HL-60/S4 treated with phorbol 12-myristate 13-acetate at 8.2 ng/mL for 4 days and 3 days (cell line): ENCODE measurements around the gene NRG3.

Experiments used
- in situ Hi-C: fragments of 300-500 bp; cut with MboI; formaldehyde crosslinking; loops from 2 replicates; pipeline ENCODE4 v1.15.0; 2022; ENCODE audit warnings: low sequenced_read_pairs

NRG3 gene

GRCh38 chr10:82552267-82552666 is 677.3 kb downstream of the NRG3 start:
- in situ Hi-C loops = no loop called here

DNA sequence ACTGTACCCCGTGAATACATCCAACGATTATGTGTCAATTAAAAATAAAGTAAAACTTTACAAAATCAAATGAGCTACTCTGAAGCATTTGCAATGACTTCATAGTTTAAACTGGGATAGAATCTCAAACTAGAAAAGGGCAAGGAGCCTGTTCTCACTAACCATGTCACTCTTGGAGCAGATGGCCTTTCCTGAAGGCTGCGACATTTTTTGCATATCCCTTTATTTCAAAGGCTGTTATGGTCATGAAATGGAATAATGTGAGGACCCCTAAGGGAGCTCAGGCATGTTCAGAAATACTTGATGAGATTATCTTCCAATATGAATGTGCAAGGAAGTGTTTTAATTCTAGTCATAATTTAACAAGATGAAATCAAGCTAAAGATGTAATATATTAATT is 679.4 kb downstream of the NRG3 start:
- in situ Hi-C loops = no loop called here

GRCh38 chr10:82558014-82558607 is 683.1 kb downstream of the NRG3 start:
- in situ Hi-C loops = no loop called here

DNA sequence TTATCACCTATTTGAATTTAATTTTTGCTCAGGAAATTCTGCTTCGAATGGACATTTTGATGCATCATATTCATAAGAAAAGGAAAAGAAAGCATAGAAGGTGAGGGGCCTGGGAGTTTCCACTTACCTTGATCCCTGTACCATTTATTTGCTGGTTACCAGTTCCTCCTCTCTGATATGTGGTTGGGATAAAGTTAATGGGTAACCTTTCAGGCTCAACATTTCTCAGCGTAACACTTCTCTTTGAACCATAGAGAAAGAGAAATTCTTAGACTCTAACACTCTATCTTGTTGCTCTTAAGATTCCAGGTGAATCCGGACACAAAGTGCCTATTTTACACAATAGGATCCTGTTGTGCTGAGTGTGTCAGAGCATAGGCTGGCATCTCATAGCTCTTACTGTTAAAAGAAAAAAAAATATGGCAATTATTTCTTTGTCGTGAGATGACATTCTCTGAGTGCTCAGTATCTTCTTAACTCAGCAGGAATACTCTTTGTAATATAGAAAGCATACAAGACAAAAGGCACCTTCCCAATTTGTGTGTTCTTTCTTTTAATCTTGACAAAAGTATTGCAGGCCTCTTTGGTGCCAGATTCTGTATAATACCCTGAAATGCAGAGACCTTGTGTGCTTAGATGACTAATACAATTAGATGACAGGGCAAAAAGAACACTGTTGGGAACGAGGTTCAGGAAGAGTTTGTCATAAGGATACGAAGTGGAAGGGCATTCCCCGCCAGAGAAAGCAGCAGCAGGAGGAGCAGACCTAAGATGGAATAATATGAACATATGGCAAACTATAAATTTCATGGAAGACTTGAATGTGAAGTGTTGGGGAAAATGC is 689.6 kb downstream of the NRG3 start:
- in situ Hi-C loops = no loop called here

DNA sequence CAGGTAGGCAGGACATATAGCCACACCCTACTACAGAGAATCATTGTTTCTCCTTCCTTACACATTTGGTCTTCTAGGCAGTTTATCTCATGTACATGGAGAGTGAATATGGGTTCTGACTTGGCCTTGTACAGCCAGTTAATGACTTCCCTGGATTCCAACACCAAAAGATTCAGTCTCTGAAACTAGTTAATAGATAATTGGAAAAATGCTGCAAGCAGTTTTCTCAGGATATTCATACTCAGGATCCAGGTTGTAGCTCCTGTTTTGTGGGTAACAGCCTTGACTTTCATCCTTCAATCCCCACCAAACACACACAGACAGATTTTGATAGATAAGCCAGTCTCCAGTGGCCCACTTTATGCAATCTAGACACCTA is 690.2 kb downstream of the NRG3 start:
- in situ Hi-C loops = no loop called here

DNA sequence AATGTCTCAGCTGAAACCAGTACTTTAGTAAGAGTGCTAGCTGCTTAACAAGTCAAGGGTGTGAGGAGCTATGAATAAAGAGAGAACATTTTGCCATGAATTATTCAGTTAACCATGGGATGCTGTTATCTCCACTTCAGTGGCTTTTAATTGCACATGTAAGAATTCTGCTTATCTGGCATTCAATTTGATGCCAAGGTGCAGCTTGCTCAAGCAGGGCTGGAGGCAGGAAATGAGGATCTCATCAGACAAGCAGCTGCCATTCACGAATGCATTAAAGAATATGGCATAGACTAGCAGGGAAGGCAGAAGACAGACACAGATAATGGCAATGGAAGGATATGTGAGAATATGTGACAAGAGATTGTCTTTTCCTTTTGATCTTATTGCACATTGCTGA is 697.8 kb downstream of the NRG3 start:
- in situ Hi-C loops = no loop called here

- in situ Hi-C loops = no loop called here
Measured at GRCh38 chr10:82574081-82574480, 699.1 kb downstream of the NRG3 start.

DNA sequence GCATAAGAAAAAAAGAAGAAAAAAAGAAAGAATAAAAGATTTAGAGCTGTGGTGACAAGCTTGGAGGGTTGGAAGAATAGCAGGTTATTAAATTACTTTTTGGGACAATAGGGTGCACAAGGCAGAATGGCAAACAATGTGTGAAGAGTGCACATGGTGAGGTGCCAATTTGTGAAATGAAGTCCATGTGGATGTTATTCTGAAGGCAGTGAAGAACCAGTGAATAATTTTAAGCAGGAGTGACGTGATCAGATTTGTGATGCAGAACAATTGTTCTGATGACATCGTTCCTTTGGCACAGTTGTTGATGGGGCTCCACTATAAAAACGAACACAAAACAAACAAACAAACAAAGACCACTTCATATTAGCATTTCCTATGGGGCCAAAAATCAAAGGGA is 700.3 kb downstream of the NRG3 start:
- in situ Hi-C loops = no loop called here

DNA sequence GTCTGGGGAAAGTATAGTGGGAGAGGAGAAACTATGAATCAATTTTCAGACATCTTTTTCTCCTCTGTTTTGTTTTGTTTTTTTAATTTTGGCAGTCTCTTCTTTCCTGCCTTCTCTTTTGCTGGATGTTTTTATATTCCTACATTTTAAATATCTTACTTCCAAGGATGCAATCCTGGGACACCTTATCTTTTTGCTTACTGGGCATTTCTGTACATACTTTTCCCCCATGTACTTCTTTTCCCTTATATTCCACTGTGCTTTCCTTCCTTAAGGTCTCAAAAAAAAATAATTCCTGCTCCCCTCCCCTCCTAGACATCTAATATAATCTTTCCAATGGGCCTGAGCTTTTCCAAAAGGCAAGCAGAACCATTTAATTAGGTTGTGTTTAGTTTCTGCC is 701.1 kb downstream of the NRG3 start:
- in situ Hi-C loops = no loop called here

DNA sequence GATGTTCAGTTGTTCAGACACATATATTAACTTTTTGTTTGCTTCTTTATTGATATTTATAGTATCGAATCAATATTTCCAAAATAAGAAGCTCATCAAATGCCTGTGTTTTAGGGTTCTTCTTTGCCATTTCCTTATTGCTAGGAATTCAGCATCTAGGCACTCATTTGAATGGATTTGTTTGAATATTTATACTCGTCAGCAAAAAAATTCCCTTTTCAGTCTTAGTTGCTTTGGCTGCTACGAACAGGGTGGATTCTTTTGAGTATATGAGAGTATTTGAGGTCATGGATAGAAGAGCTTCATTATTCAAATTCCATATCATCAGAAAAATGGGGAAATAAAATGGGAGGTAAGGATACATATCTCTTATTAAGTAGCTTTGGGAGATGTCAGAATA is 706.9 kb downstream of the NRG3 start:
- in situ Hi-C loops = no loop called here

- in situ Hi-C loops = no loop called here
Measured at GRCh38 chr10:82591421-82591820, 716.4 kb downstream of the NRG3 start.

DNA sequence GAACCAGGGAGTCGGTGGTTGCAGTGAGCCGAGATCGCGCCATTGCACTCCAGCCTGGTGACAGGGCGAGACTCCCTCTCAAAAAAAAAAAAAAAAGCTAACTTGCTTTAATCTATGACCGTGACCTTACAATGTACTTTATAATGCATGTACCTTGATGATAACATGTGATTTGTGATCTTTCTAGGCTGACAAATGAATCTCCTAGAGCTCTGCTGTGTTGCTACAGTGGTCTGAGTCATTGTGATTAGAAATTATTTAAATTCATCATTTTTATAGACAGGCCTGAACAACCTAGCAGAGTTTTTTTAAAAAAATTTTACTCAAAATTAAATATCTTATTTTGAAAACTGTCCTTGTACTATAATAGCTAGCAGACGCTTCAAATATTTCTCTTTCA is 722.8 kb downstream of the NRG3 start:
- in situ Hi-C loops = no loop called here

DNA sequence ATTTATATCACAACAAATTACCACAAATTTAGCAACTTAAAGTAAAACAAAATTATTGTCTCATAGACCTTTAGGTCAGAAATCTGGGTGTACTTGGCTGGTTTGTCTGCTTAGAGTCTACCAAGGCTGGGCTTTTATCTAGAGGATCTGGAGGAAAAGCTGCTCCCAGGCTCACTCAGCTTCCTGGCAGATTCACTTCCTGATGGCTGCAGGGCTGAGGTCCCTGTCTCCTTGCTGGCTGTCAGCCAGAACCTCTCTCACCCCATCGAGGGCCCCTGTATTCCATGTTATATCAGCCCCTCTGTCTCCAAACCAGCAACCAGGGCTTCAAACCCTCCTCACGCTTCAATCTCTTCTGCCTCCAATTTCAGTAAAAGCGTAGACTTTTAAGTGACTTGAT is 734.9 kb downstream of the NRG3 start:
- in situ Hi-C loops = no loop called here

DNA sequence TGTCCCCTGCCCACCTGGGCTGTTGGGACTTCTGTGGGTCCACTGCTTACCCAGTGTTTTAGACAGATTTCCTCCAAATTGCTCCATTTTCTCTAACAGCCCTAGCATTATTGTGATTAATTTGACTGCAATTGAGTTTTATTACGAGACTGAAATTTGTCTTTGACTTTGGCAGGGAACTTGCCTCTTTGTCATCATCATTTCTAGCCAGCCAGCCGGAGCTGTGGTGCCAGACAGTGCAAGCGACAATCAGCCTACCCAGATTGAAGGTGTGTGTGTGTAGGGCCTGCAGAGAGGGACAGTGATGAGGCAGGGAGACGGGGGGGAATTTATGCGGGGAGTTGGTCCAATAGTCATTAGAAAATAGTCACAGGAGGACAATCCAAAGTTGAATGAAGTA is 743.0 kb downstream of the NRG3 start:
- in situ Hi-C loops = no loop called here

DNA sequence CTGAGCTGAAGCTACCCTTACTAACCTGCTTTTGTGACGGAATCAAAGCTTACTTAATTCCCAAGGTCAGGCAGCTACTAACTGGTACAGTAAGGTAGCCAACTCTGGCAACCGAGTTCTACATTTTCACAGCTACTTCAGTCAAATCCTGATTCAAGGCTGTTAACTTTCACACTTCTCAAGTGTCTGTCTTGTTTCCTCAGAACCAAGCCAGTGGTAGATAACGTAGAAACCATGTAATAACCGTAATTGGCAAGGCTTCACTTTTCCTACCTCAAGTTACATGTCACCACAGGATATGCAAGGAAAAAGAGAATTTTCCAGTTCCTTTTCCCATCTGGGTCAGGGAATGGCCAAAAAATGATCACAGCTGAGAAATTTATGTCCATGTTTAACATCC is 746.7 kb downstream of the NRG3 start:
- in situ Hi-C loops = no loop called here

DNA sequence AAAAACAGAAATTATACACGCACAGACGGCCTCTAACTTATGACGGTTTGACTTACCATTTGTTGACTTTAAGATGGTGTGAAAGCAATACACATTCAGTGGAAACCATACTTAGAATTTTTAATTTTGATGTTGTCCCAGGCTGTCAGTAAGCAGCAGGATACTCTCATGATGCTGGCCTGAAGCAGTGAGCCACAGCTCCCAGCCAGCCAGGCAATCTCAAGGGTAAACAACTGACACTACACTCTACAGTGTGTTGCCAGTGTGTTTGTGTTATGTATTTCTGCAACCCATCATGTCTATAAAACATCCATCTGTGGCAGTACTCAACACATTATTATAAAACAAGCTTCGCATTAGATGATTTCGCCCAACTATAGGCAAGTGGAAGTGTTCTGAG is 747.5 kb downstream of the NRG3 start:
- in situ Hi-C loops = no loop called here

GRCh38 chr10:82625512-82626189 is 750.7 kb downstream of the NRG3 start:
- in situ Hi-C loops = no loop called here

- in situ Hi-C loops = no loop called here
Measured at GRCh38 chr10:82628373-82628772, 753.4 kb downstream of the NRG3 start.

GRCh38 chr10:82643076-82643475 is 768.1 kb downstream of the NRG3 start:
- in situ Hi-C loops = no loop called here

- in situ Hi-C loops = no loop called here
Measured at GRCh38 chr10:82643601-82644000, 768.6 kb downstream of the NRG3 start.

DNA sequence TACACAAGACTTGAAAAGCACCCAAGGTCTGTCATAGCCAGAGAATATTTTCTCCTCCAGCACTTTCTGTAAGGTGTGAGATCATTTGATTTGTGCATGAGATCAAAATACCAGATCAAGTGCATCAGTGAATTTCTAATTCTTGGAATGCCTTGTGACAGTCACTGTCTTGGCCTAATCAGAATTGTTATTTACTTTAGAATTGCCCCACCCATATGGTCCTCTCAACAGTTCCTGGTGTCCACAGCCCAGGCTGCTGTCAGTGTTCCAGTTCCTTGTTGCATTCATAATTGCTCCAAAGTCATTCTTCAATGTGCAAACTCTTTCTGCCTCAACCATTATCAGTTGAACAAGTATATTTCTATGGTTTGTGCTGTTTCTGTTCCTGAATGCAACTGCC is 770.2 kb downstream of the NRG3 start:
- in situ Hi-C loops = no loop called here
